Endothelial cell of umbilical vein (primary cell): ENCODE data around the gene SERPINB6.

ENCODE experiments used
- EZH2 ChIP-seq: IDR thresholded peaks from 2 replicates; pipeline ENCODE4 v1.6.1; 2012; ENCODE audit warnings: borderline replicate concordance, low read depth, mild to moderate bottlenecking, moderate library complexity, low read length, inconsistent platforms; ENCODE audit not compliant: severe bottlenecking
- FOS ChIP-seq: IDR thresholded peaks from 2 replicates; pipeline ENCODE4 v1.6.1; 2011; ENCODE audit warnings: mild to moderate bottlenecking, low read length, moderate library complexity, borderline replicate concordance; ENCODE audit not compliant: insufficient read depth
- GATA2 ChIP-seq: IDR thresholded peaks from 2 replicates; pipeline ENCODE4 v1.7.0; 2011; ENCODE audit warnings: low read depth, mild to moderate bottlenecking, moderate library complexity, mixed read lengths, low read length; ENCODE audit not compliant: insufficient read length, insufficient read depth
- JUN ChIP-seq: IDR thresholded peaks from 2 replicates; pipeline ENCODE4 v1.6.1; 2011; ENCODE audit warnings: borderline replicate concordance, low read depth; ENCODE audit not compliant: insufficient read length, insufficient read depth
- MYC ChIP-seq: IDR thresholded peaks from one replicate; pipeline ENCODE4 v1.6.1; 2011; ENCODE audit warnings: mild to moderate bottlenecking, low read depth, low read length
- POLR2A ChIP-seq: IDR thresholded peaks from 2 replicates; pipeline ENCODE4 v1.6.1; 2012; ENCODE audit warnings: low read depth, mild to moderate bottlenecking, control low read depth, low read length
- POLR2AphosphoS5 ChIP-seq: IDR thresholded peaks from 2 replicates; pipeline ENCODE4 v1.6.1; 2012; ENCODE audit warnings: low read depth, mild to moderate bottlenecking, control low read depth, low read length, moderate library complexity; ENCODE audit not compliant: insufficient read depth
- TF ChIP-seq, protein P1 (sequence below), 2 donors: IDR thresholded peaks; 1 replicate in 1 of 2; 2 replicates in 1 of 2; pipeline ENCODE4 v1.5.1; 2011; ENCODE audit warnings: low read length in 2 of 2, mild to moderate bottlenecking in 2 of 2, moderate library complexity in 2 of 2, control low read depth in 1 of 2, inconsistent platforms in 1 of 2, low read depth in 1 of 2; ENCODE audit not compliant: insufficient read depth in 1 of 2; ENCODE audit errors: extremely low read depth in 1 of 2
- TF ChIP-seq, protein P2 (sequence below): IDR thresholded peaks from 2 replicates; pipeline ENCODE4 v1.6.1; 2011; ENCODE audit not compliant: insufficient read depth, insufficient read length

GRCh38 chr6:2970753-2971419, 481 bp downstream of the SERPINB6 start:
- TF ChIP-seq POLR2A (no peak), GATA2 (no peak), EZH2 (no peak), POLR2AphosphoS5 (peak; percentile 57), FOS (no peak), JUN (no peak), MYC (no peak)
- TF ChIP-seq, protein P1, sequence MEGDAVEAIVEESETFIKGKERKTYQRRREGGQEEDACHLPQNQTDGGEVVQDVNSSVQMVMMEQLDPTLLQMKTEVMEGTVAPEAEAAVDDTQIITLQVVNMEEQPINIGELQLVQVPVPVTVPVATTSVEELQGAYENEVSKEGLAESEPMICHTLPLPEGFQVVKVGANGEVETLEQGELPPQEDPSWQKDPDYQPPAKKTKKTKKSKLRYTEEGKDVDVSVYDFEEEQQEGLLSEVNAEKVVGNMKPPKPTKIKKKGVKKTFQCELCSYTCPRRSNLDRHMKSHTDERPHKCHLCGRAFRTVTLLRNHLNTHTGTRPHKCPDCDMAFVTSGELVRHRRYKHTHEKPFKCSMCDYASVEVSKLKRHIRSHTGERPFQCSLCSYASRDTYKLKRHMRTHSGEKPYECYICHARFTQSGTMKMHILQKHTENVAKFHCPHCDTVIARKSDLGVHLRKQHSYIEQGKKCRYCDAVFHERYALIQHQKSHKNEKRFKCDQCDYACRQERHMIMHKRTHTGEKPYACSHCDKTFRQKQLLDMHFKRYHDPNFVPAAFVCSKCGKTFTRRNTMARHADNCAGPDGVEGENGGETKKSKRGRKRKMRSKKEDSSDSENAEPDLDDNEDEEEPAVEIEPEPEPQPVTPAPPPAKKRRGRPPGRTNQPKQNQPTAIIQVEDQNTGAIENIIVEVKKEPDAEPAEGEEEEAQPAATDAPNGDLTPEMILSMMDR (IDR thresholded peaks at IDR 0.05; ENCODE audit: extremely low read depth in 1 of 2, insufficient read depth in 1 of 2, low read depth in 1 of 2, low read length in 2 of 2): no peak
- TF ChIP-seq, protein P2, sequence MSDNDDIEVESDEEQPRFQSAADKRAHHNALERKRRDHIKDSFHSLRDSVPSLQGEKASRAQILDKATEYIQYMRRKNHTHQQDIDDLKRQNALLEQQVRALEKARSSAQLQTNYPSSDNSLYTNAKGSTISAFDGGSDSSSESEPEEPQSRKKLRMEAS: no peak
